Anterior cingulate cortex (tissue), 58 donors: ENCODE results near the gene PTPRE.

Experiments used
- DNase-seq, 58 donors: peaks; one replicate each; lab custom pipeline; 2025; lab: John Stamatoyannopoulos, UW

The PTPRE gene

GRCh38 chr10:128035557-128035973 is 128.7 kb downstream of the PTPRE start:
- peak in 6 of 58 donors; percentile 3 to 25 (median 14) for DNase-seq

DNA sequence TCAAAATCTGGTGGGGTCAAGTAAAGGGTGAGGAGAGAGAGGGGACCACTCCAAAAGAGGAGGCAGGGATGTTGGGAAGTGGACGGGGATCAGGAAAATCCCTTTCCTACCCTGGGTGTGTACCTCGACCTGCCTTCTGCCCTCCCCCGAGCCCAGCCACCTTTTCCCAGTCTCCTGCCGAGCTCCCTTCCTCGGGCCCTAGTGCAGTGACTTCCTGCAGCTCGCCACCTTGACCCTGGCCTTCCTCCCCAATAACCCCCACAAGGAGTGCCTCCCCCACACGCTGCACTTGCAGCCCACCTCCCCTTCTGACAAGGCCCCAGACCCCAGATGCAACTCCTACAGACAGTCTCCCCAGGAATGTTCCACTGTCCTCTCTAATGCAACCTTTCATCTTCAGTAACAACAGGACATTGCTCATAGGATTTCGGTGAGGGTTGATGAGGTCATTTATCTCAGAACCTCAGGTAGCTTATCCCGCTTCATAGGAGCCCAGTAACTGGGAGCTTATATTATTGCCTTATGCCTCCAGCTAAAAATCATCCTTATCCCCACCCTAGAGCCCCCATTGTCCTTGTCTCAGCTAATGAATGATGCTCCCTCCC is 129.2 kb downstream of the PTPRE start:
- DNase-seq = no peak

GRCh38 chr10:128036746-128037543 is 130.0 kb downstream of the PTPRE start:
- DNase-seq = no peak

GRCh38 chr10:128040096-128040495 is 133.2 kb downstream of the PTPRE start:
- no peak for DNase-seq

DNA sequence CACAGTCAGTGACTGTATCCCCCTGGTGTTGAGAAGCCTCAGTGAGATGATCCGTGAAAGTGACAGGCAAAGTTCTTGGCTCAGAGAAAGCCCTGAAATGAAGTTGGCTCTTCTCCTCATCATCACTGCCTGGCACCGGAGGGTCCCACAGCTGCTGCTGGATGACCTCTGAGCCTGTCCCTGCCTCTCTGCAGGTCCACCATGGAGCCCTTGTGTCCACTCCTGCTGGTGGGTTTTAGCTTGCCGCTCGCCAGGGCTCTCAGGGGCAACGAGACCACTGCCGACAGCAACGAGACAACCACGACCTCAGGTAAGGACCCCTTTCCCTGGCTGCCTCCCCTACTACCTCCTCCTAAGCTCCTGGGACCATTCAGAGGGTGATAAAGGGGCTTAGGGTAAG is 133.8 kb downstream of the PTPRE start:
- DNase-seq = no peak

DNA sequence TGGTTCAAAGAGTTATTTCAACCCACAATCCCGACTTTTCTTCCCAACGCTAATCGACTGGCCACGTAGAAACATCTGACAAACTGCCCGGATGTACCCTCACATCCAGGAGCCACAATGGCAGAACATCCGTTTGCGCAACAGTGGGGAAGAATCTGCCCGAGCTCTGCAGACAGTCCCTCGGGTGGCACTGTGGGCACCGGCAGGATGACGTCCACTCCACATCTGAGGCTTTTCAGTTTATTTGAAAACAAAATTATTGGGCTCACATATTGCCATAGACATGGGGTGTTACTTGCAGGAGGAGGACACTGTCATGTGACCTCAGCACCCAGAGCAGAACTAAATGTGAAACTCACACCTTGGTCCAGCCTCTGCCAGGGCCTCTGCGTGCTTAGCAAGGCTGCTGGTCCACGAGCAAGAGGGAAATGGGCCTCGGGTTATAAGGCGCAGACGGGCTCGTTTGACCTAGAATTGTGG is 135.3 kb downstream of the PTPRE start:
- DNase-seq = no peak

GRCh38 chr10:128043259-128044045 is 136.5 kb downstream of the PTPRE start:
- peak in 4 of 58 donors; percentile 10 to 33 (median 13) for DNase-seq

- no peak for DNase-seq
These were observed 137.3 kb downstream of the PTPRE start for GRCh38 chr10:128044186-128044585.

DNA sequence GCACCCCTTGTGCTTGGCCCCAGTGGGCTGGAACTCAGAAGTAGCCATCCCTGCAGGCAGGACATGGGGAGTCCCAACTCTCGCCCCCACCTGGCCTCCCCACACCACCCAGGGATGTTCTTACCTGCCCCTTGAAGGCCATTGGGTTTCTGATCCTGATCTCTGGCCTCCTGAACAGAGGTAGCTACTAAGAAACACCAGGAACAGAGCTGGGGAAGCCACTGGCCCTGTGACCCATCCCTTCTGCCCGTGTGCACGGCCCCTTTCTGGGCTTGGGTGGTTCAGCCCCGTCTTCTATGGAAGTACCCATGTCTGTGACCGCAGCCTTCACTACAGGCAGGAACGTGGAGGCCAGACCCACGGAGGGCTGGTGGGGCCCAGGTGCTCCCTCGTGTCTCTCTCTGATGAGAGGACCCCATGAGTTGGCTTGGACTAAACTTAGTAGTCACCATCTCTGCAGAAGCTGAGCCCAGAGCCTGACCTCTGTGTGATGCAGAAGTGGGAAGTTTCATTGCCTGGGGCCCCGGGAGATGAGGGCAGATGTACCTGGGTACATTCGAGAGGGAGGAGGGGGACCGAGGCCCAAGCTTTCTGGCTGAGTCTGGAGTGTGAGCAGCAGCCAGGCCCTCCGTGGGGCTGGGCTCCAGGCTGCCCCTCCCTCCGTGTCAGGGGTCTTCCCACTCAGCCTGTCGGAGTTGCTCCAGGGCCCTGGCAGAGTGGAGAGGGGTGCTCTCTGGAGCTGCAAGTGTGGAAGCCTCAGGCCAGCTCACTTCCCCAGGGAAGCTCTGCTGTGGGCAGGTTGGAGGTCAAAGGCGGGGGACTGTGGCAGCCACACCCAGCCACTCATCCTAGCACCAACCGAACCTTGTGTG is 138.3 kb downstream of the PTPRE start:
- no peak for DNase-seq

DNA sequence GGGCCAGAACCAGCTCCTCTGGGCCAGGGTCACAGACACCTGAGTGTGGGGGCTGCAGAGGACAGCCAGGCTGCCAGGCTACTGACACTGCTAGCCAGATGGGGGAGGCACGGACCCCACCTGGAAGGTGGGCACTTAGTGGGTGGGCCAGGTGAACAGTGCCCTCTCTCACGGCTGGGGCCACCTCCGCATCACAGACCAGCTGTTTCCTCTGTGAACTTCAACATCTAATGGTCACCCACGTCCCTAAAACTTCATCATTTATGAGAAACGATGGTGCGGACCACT is 138.9 kb downstream of the PTPRE start:
- DNase-seq = no peak

DNA sequence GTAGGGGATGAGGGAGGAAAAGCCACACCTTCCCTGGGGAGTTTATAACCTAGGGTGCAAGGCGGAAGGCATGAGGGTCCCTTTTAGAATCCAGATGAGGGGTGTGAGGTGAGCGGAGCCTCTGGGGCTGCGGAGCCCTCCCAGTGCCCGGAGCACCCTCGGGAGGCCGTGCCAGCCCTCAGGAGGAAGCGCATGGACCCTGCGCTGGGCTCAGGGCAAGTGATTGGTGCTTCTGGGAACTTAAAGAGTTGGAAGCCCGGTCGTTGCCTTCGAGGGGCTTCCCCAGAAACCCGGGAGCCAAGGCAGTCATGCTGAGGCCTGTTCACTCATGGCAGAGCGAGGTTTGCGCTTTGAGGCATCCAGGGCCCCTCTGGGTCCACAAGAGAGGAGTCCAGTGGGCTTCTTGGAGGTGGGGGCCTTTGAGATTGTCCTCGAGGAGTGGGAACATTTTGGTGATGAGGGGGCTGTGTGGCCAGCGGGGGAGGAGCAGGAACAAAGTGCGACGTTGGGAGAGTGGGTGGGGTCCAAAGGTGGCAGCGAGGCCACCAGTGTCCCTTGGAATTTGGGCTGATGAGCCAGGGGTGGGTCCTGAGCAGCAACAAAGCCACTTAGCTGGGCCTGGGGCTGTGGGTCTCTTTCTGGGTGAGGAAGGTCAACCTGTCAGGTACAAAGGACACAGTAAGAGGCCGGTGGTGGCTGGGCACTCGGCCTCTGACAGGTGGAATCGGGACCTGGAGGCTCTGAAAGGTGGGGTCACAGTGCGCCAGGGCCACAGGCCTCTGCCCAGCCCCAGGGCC is 139.5 kb downstream of the PTPRE start:
- DNase-seq = no peak

DNA sequence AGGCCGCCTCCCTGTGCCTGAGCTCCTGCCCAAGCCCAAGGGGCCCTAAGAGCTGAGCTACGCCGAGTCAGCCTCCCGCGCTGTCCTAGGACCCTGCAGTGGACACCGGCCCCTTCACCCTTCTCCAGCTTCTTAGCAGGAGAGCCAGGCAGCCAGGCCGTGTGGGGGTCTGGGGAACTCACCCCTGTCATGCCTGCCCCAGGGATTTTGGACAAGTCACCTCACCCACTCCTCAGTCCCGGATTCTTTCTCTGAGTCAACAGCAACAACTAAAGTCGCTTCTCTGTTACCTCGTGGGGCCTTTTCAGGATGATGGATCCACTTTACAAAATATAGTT is 140.0 kb downstream of the PTPRE start:
- DNase-seq = no peak

- peak in 15 of 58 donors; percentile 12 to 54 (median 26) for DNase-seq
These were observed 140.4 kb downstream of the PTPRE start for GRCh38 chr10:128047351-128047750.

- DNase-seq = peak in 2 of 58 donors; percentile 7 to 30
These were observed 141.3 kb downstream of the PTPRE start for GRCh38 chr10:128047991-128048818.

DNA sequence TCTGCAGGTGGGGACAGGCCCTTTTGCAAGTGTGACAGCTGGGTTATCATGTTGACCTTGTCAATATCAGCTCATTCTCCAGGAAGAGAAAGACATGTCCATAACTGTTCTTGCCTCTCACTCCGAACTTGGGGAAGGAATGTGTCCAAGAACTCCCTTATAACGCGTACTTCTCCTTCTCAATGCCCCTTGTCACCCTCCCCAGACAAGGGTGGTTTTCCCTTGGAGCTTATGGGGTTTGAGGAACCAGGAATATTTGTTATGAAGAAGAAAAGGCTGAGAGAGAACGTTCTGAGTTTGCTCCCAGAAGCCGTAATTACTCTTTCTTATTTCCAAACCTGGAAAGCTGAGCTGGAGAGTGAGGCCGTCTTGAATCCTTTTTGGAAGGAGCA is 141.9 kb downstream of the PTPRE start:
- DNase-seq = no peak

- no peak for DNase-seq
These were observed 142.6 kb downstream of the PTPRE start for GRCh38 chr10:128049226-128050120.

- DNase-seq = no peak
These were observed 143.2 kb downstream of the PTPRE start for GRCh38 chr10:128050121-128050516.

- DNase-seq = no peak
These were observed 144.0 kb downstream of the PTPRE start for GRCh38 chr10:128050936-128051335.
